HEK293T (cell line): ENCODE measurements around the gene SLC6A12.

Source experiments
- ARNT ChIP-seq: fragments of 450-650 bp; IDR thresholded peaks from 2 replicates; pipeline ENCODE4 v1.6.1; 2017; ENCODE audit warnings: mild to moderate bottlenecking
- BHLHE40 ChIP-seq: fragments of 450-650 bp; IDR thresholded peaks from 2 replicates; pipeline ENCODE4 v1.6.1; 2016; ENCODE audit warnings: mild to moderate bottlenecking, moderate library complexity, borderline replicate concordance
- ELF4 ChIP-seq: fragments of 450-650 bp; IDR thresholded peaks from 2 replicates; pipeline ENCODE4 v1.6.1; 2017; ENCODE audit warnings: antibody characterized with exemption
- FOXA1 ChIP-seq: fragments of 450-650 bp; IDR thresholded peaks from 2 replicates; pipeline ENCODE4 v1.6.1; 2016; ENCODE audit warnings: mild to moderate bottlenecking
- FOXK2 ChIP-seq: fragments of 450-650 bp; IDR thresholded peaks from 2 replicates; pipeline ENCODE4 v1.6.1; 2016; ENCODE audit warnings: mild to moderate bottlenecking
- FOXM1 ChIP-seq: fragments of 450-650 bp; IDR thresholded peaks from 2 replicates; pipeline ENCODE4 v1.6.1; 2017; ENCODE audit warnings: mild to moderate bottlenecking, borderline replicate concordance
- HDGF ChIP-seq: fragments of 450-650 bp; IDR thresholded peaks from 2 replicates; pipeline ENCODE4 v1.6.1; 2017; ENCODE audit warnings: antibody characterized with exemption, borderline replicate concordance
- L3MBTL2 ChIP-seq: fragments of 450-650 bp; conservative IDR thresholded peaks from 2 replicates; pipeline ENCODE4 v1.6.1; 2016; ENCODE audit warnings: mild to moderate bottlenecking
- LEF1 ChIP-seq: fragments of 450-650 bp; IDR thresholded peaks from 2 replicates; pipeline ENCODE4 v1.6.1; 2017; ENCODE audit warnings: mild to moderate bottlenecking, borderline replicate concordance
- PKNOX1 ChIP-seq: fragments of 450-650 bp; IDR thresholded peaks from 2 replicates; pipeline ENCODE4 v1.6.1; 2016
- SUZ12 ChIP-seq: fragments of 450-650 bp; IDR thresholded peaks from 2 replicates; pipeline ENCODE4 v1.6.1; 2016; ENCODE audit warnings: mild to moderate bottlenecking

DNA sequence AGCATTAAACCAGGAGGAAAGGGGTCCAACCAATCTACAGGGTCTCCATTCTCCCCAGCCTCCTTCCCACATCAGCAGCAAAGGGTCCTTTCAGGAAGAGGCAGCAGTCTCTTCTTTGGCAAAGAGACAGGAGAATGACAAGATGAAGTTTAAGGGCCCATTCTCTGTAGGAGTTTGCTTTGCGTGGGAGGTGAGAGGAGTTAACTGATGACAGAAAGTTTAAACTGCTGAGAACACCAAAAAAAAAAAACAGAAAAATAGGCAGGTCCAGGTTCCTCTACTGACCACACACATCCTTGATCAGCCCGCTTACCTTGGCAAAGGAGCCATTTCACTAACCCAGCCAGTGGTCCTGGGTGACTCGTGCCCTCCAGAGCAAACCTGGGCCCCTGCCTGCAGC is 43.0 kb upstream of the SLC6A12 start:
- no peak for TF ChIP-seq FOXK2
- TF ChIP-seq L3MBTL2, result no peak
- TF ChIP-seq HDGF, result no peak
- no peak for TF ChIP-seq SUZ12
- TF ChIP-seq FOXA1, result no peak
- TF ChIP-seq LEF1, result no peak
- TF ChIP-seq ELF4, result no peak
- TF ChIP-seq BHLHE40, result no peak
- TF ChIP-seq ARNT, result no peak
- TF ChIP-seq FOXM1, result no peak
- TF ChIP-seq PKNOX1, result no peak
